Fibroblast of mammary gland (primary cell): ENCODE data around the gene EPN3.

Source experiments
- DNase-seq: peaks from one replicate; pipeline ENCODE4 v3.0.0-alpha.2; 2010; ENCODE audit warnings: low read depth
- H3K4me3 ChIP-seq: 2 replicates; pipeline ENCODE4 v1.5.1; 2011; ENCODE audit warnings: low read depth, mild to moderate bottlenecking, low read length, moderate library complexity; ENCODE audit not compliant: control insufficient read depth
- TF ChIP-seq, protein P1 (sequence below): conservative IDR thresholded peaks from 2 replicates; pipeline ENCODE4 v1.5.1; 2011; ENCODE audit warnings: low read depth, low read length, inconsistent platforms; ENCODE audit not compliant: control insufficient read depth, insufficient read depth

Gene EPN3

DNA sequence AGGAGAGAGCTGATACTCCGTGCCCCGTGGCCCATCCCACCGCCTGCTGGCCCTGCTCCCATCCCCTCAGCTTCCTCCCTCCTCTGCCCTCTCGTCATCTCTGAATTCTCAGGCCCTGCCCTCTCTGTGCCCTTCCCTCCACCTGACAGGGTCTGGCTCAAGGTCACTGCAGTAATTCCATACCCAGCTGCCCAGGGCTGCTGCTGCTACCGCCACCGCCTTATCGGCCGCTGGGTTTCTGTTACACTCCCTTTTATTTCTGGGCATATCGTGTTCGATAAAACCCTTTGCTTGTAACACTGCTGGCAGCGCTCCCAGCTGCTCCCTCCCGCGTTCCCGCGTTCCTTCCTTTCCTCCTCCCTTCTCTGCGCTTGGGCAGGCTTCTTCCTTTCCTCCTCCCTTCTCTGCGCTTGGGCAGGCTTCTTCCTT, 1.2 kb downstream of the EPN3 start:
- TF ChIP-seq, protein P1, sequence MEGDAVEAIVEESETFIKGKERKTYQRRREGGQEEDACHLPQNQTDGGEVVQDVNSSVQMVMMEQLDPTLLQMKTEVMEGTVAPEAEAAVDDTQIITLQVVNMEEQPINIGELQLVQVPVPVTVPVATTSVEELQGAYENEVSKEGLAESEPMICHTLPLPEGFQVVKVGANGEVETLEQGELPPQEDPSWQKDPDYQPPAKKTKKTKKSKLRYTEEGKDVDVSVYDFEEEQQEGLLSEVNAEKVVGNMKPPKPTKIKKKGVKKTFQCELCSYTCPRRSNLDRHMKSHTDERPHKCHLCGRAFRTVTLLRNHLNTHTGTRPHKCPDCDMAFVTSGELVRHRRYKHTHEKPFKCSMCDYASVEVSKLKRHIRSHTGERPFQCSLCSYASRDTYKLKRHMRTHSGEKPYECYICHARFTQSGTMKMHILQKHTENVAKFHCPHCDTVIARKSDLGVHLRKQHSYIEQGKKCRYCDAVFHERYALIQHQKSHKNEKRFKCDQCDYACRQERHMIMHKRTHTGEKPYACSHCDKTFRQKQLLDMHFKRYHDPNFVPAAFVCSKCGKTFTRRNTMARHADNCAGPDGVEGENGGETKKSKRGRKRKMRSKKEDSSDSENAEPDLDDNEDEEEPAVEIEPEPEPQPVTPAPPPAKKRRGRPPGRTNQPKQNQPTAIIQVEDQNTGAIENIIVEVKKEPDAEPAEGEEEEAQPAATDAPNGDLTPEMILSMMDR = no peak
- DNase-seq = peak; percentile 29
- H3K4me3 ChIP-seq = no peak overlapping the region

DNA sequence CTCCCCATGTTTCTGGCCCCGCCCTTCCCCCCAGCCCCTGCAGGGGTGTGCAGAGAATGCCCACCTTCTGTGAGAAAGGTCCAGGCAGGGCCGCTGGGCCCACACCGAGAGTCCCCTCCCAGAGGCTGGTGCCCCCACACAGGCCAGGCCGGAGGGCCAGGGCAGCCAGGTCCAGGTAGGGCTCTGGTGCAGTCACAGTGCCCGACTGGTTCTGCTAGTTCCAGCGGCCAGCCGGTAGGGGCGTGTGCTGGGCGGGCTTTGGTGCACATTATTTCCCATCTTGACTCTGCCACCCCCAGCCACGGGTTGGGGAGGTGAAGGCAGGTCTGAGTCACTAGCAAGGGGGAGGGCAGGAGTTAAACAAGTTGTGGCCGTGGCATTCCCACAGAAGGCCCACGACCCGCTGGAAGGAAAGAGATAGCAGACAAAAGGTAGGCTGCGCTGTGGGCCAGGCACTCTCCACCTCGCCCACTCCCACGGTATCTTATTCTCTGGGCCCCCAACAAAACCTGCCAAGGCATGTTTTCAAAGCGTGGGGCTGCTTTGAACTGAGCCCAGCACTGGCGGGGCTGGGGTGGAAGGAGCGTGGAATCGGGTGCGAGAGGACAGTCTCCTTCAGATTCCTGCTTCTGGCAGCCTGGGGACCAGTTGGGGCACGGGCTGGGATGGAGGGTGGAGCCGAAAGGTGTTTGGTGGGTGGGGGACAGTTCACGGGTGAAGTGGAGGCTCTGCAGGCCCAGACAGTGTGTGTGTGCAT, 1.9 kb downstream of the EPN3 start:
- TF ChIP-seq, protein P1 = peak; percentile 19
- H3K4me3 ChIP-seq = no peak overlapping the region
- DNase-seq = peak; percentile 17

DNA sequence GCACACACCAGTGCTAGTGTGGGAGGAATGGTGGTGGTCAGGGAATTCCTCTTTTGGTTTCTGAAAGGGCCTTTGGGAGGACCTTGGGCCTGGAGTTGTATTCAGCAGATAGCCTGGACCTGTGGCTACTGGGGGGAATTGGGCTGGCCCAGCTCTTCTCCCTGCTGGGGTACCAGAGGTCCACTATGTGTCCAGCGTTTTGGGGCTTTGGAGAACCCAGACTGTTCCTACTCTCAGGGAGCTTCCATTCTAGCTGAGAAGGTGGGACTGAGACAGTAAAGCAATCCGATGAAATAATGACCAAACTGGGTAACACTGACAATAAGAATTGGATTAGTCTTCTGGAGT, 2.4 kb downstream of the EPN3 start:
- TF ChIP-seq, protein P1 = no peak
- DNase-seq = no peak
- H3K4me3 ChIP-seq = no peak overlapping the region

DNA sequence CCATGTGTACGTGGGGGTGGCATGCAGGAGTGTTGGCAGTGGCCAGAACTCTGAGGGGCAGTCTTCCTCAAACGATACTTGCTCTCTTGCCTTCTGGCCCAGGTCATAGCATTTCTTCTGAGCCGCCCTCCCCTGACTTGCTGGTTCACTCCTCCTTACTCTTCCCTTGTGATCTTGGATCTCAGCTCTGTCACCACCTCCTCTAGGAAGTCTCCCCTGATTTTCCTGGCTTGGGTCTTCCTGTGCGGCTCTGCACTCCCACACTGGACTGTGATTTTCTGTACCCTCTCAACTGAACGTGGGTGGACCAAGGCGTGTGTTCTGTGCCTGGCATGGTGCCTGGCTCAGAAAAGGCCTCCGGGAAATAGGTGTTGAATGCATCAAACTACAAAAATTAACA, 2.9 kb downstream of the EPN3 start:
- DNase-seq = no peak
- TF ChIP-seq, protein P1 = no peak
- no peak overlapping the region for H3K4me3 ChIP-seq

DNA sequence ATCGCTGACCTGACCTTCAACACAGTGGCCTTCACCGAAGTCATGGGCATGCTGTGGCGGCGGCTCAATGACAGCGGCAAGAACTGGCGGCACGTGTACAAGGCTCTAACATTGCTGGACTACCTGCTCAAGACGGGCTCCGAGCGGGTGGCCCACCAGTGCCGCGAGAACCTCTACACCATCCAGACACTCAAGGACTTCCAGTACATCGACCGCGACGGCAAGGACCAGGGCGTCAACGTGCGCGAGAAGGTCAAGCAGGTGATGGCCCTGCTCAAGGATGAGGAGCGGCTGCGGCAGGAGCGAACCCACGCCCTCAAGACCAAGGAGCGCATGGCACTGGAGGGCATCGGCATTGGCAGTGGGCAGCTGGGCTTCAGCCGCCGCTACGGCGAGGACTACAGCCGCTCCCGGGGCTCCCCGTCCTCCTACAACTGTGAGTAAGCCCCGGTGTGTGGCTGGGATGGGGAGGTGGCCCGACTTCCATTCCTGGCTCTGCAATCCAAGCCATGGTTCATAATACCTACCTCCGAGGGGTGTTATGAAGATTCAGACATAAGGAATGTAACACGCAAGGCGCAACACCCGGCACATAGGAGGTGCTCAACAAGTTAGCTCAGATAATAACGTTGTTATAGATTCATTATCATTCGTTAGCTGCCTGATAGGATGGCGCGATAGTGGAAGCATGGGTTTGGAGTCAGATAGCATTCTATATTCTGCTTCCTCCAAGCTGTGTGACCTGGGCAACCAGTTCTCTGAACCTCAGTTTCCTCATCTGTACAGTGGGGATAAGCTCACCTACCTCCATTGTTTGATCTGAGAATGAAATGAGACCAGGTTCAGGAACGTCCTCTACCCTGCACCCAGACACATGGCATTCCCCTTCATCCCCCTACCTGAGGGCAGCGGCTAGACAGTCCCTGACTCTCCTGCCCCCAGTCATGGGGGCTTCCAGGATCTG, 4.4 kb downstream of the EPN3 start:
- no peak overlapping the region for H3K4me3 ChIP-seq
- DNase-seq = no peak
- TF ChIP-seq, protein P1 = no peak

DNA sequence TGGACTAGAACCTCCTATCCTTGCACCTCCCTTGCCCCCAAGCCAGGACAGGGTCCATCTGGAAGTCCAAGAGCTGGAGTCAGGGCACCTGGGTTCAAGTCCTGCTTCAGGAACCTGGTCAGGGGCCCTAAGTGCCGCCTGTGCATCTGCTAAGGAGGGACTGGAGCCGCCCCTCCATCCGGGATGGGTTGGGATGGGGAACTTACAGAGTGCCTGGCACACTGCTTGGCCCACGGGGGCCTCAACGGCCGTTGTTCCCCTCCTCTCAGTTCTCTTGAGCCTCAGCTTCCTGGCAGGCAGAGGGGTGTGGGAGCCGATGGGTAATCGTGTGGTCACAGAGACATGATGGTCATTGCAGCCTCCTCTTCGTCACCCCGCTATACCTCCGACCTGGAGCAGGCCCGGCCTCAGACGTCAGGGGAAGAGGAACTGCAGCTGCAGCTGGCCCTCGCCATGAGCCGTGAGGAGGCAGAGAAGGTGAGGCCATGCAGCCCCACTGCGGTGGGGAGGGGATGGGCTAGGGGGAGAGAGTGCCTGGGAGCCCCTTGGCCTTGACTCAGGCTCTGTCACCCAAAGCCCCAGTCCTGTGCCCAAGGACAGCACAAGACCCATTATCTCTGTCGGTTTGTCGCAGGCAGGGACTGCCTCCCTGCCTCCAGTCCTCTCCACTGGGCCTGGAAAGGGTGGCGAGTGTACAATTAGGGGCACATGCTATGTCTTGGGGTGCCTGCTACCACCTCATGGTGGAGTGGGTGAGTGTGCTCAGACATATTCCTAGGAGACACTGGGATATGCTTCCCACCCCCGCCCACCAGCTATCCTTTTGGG, 5.4 kb downstream of the EPN3 start:
- no peak overlapping the region for H3K4me3 ChIP-seq
- TF ChIP-seq, protein P1 = no peak

More for the DNA sequence above, 5.4 kb downstream of the EPN3 start:
- no peak for DNase-seq
